Effector memory CD8-positive, alpha-beta T cell (primary cell): ENCODE results near the gene CREB5.

Source experiments
- ATAC-seq: fragments of 150-1000 bp; cut with Tn5 transposase; replicated peaks from 2 replicates; pipeline ENCODE4 v1.10.0; 2021; ENCODE audit warnings: mild to moderate bottlenecking, moderate library complexity
- DNase-seq, 3 experiments: peaks; one replicate each; pipeline ENCODE4 v3.0.0; 2021
- H3K27ac Mint-ChIP-seq, 2 donors: one replicate each; pipeline ENCODE4 v1.8.0; 2022; ENCODE audit warnings: mild to moderate bottlenecking in 2 of 2, mixed read lengths in 2 of 2, moderate library complexity in 2 of 2
- H3K27me3 Mint-ChIP-seq, 2 donors: one replicate each; pipeline ENCODE4 v1.8.0; 2022; ENCODE audit warnings: mixed read lengths in 2 of 2
- H3K36me3 Mint-ChIP-seq: one replicate; pipeline ENCODE4 v1.8.0; 2022; ENCODE audit warnings: mild to moderate bottlenecking, moderate library complexity, mixed read lengths; ENCODE audit not compliant: insufficient read depth
- H3K4me1 Mint-ChIP-seq, 2 donors: one replicate each; pipeline ENCODE4 v1.8.0; 2022; ENCODE audit warnings: low read depth in 2 of 2, mixed read lengths in 2 of 2
- H3K4me3 Mint-ChIP-seq, 2 donors: one replicate each; pipeline ENCODE4 v1.8.0; 2022; ENCODE audit warnings: mild to moderate bottlenecking in 2 of 2, mixed read lengths in 2 of 2, moderate library complexity in 2 of 2
- H3K9me3 Mint-ChIP-seq, 2 donors: one replicate each; pipeline ENCODE4 v1.8.0; 2022; ENCODE audit warnings: mixed read lengths in 2 of 2

The CREB5 gene

DNA sequence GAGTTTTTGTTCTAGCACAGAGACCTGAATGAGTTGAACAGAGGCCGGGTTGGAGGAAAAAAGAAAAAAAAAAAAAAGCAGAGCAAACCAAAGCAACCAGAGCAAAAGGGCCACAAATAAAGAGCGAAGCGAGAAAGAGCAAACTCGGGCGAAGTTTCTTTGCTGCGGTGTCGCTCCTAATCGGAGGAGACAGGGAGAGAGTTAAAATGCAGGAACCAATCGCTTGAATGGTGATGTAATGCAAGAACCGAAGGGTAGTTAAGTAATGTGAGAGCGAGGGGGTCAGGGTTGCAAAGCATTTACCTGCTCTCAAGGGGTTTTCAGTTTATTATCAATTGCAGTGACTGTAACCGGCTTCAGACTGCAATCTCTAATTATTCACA lies 274.1 kb downstream of the CREB5 start:
- DNase-seq = no peak
- H3K4me3 Mint-ChIP-seq = no peak overlapping the region
- no peak for ATAC-seq
- no peaks in the 10 kb centered on the region for H3K36me3 Mint-ChIP-seq
- H3K27me3 Mint-ChIP-seq = peaks cover 21 to 22% of the 10 kb centered on the region in 2 donors
- H3K9me3 Mint-ChIP-seq = no peaks in the 10 kb centered on the region
- no peaks in the 10 kb centered on the region for H3K4me1 Mint-ChIP-seq
- no peak overlapping the region for H3K27ac Mint-ChIP-seq

DNA sequence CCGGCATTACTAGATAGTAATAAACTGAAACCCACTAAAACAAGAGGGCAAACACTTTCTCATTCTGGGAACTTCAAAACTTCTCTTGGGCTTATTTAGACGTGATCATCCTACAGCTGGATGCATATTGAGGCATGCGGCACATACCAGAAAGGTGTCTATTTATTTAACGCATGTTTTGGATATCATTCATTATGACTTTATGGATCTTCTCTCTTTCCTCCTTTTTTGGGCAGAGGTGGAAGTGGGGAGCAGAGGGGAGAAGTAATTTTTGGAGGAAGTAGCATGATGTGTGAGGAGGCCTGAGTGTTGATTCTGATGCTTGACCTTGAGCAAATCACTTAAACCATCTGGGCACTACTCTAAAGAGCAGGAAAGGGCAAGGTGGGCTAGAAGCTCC lies 275.2 kb downstream of the CREB5 start:
- ATAC-seq (no peak), DNase-seq (no peak)
- H3K27ac Mint-ChIP-seq = no peak overlapping the region
- peaks cover 11 to 14% of the 10 kb centered on the region in 2 donors for H3K27me3 Mint-ChIP-seq
- H3K36me3 Mint-ChIP-seq = no peaks in the 10 kb centered on the region
- no peaks in the 10 kb centered on the region for H3K9me3 Mint-ChIP-seq
- H3K4me1 Mint-ChIP-seq = no peaks in the 10 kb centered on the region
- H3K4me3 Mint-ChIP-seq = no peak overlapping the region

DNA sequence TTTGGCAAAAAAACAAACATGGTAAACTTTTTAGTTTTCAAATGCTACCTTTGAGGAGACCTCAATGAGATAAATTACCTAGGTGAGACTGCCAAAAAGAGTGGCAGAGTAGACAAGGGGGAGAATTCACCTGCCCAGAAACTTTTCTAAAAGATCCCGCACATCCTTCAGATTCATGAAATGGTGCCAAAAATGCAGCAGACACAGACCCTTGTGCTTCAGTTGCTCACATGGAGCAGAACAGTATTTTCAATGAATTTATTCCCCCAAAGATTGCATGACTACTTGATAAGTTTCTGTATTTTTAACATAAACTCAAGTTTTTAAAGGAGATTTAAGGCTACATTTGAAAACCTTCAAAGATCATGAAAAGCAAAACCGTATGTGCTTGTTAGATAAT lies 275.9 kb downstream of the CREB5 start:
- H3K4me1 Mint-ChIP-seq = no peaks in the 10 kb centered on the region
- DNase-seq (no peak), ATAC-seq (no peak)
- H3K9me3 Mint-ChIP-seq = no peaks in the 10 kb centered on the region
- no peak overlapping the region for H3K4me3 Mint-ChIP-seq
- H3K36me3 Mint-ChIP-seq = no peaks in the 10 kb centered on the region
- H3K27me3 Mint-ChIP-seq = peaks cover 5 to 8% of the 10 kb centered on the region in 2 donors
- no peak overlapping the region for H3K27ac Mint-ChIP-seq

DNA sequence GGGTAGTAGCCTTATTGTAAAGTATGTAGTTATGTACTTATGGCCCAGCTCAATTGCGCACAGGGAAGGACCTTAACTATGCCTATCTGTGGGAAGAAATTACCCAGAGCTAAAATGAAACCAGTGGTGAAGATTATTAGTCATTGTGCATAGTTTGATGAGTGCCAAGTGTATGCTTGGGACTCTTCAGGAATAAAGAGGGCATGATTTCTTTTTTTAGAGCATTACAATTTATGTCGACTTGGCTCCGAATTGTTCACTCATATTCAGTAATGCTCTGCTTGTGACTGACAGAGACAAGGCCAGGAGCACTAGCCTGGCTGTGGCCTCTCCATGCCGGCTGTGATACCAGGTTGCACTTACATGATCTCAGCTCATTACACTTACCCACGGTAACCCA lies 276.3 kb downstream of the CREB5 start:
- H3K4me3 Mint-ChIP-seq = no peak overlapping the region
- no peak overlapping the region for H3K27ac Mint-ChIP-seq
- no peaks in the 10 kb centered on the region for H3K4me1 Mint-ChIP-seq
- no peaks in the 10 kb centered on the region for H3K36me3 Mint-ChIP-seq
- no peak for DNase-seq
- peaks cover under 1 to 7% of the 10 kb centered on the region in 2 donors for H3K27me3 Mint-ChIP-seq
- H3K9me3 Mint-ChIP-seq = no peaks in the 10 kb centered on the region
- no peak for ATAC-seq

DNA sequence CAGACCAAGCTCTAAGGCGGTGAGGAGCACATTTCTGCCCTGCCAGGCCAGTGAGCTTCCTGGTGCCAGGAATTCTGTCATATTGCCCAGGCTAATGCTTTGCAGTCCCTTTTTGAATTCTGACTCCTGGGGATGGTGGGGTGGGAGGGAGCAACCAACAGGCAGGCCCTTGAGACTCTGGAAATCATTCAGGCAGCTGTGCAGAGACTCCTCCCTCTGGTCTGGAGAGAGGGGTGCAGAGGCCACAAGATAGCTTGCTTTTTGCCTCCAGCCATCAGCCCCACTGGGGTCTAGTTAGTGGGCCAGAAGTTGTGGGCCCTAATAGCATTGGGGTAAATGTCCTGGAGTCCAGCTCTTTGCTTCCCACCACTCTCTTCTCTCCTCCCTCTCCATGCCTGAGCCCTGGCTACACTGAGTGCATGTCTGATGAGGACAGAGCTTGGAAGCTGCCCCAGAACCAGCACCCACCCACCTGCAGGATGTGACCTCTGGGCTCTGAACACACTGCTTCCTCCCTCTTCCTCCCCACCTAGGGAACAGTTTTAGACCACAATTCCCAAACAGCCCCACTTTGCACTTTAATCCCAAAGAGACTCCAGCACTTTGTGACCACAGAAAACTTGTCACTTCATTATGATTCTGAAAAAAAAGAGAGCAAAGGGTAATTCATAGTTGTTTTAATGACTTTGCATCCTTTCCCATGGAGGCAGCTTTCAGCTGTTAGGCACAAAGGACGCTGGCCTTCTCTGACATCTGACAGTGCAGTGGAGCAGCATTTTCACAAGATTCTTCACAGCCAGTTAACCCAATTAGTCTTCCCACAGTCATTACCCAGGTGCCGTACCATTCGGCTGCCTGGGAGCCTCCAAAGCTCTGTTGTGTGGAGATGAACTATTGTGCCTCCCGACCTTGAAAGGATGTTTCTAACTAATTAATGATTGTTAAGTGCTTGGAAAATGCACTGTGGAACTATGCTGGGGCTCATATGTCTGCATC lies 283.3 kb downstream of the CREB5 start:
- ATAC-seq (no peak), DNase-seq (no peak)
- no peaks in the 10 kb centered on the region for H3K36me3 Mint-ChIP-seq
- H3K4me1 Mint-ChIP-seq = no peaks in the 10 kb centered on the region
- no peak overlapping the region for H3K27ac Mint-ChIP-seq
- H3K9me3 Mint-ChIP-seq = no peaks in the 10 kb centered on the region
- H3K4me3 Mint-ChIP-seq = no peak overlapping the region
- peaks cover 0 to 17% of the 10 kb centered on the region in 2 donors for H3K27me3 Mint-ChIP-seq

DNA sequence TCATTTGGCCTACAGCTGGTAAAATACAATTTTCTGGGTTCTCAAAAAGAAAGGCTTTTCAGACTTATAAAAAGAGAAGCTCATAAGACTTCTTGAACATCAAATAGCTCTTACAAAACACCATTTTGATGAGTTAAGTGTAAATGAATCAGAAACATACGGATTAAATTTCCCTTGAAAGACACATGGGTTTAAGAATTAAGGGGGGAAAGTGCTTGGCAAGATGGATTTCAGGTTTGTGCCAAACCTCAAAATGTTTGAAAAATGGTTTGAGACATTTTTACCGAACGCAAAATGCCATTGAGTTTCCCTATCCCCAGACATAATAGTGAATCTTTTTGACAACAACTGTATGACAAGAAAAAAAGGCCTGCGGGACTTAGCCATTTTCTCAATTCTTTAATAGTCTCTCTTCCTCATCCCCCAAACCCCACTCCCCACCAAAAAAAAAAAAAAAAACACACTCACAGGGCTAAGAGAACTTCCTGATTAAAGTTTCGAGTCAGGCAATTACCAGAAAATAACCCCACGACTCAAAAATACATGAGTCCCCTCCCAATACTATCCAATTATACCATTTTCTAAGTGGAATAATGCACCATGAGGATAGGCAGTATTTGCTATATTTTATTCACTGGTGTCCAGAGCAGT lies 285.7 kb downstream of the CREB5 start:
- H3K27me3 Mint-ChIP-seq = peaks cover 0 to 13% of the 10 kb centered on the region in 2 donors
- H3K27ac Mint-ChIP-seq = no peak overlapping the region
- H3K36me3 Mint-ChIP-seq = no peaks in the 10 kb centered on the region
- no peaks in the 10 kb centered on the region for H3K4me1 Mint-ChIP-seq
- DNase-seq = no peak
- H3K9me3 Mint-ChIP-seq = no peaks in the 10 kb centered on the region
- no peak for ATAC-seq
- H3K4me3 Mint-ChIP-seq = no peak overlapping the region

DNA sequence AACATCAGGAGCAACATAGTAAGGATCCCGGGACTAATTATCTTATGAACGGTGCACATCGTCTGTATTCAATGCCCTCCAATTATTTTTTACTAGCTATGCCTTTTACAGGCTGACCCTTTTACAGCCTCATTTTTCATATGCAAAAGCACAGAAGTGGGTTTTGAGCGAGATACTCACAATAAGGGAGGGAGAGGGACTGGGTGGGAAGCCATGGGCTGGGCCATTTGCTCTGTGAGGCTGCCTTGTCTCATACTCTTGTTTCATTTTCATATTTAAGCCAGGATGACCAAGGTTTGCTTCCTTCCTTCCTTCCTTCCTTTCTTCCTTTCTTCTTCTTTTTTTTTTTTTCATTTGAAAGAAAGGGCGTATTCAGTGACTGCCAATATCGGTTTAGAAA lies 286.5 kb downstream of the CREB5 start:
- DNase-seq (no peak), ATAC-seq (no peak)
- Mint-ChIP-seq H3K4me1 (no peaks in the 10 kb centered on the region), H3K4me3 (no peak overlapping the region), H3K27ac (no peak overlapping the region), H3K9me3 (no peaks in the 10 kb centered on the region), H3K27me3 (peaks cover 0 to 13% of the 10 kb centered on the region in 2 donors), H3K36me3 (no peaks in the 10 kb centered on the region)

DNA sequence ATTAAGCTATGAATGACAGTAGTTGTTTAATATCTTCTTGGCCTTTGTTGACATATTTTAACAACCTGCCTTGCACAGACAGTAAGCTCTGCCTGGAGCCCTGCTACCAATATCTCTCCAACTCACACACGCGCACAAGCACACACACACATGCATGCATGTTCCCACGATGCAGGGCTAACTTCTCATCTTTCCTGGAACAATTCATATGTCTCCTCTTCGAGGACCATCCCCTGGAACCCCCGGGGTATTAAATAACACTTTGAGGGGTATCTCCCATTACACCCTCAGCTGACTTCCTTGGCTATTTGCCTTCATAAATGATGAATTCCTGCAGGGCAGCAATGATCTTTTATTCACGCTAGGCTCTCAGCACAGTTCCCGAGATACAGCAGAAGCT lies 287.8 kb downstream of the CREB5 start:
- H3K9me3 Mint-ChIP-seq = no peaks in the 10 kb centered on the region
- no peak for DNase-seq
- peaks cover 0 to 13% of the 10 kb centered on the region in 2 donors for H3K27me3 Mint-ChIP-seq
- H3K36me3 Mint-ChIP-seq = no peaks in the 10 kb centered on the region
- H3K27ac Mint-ChIP-seq = no peak overlapping the region
- no peaks in the 10 kb centered on the region for H3K4me1 Mint-ChIP-seq
- ATAC-seq = no peak
- no peak overlapping the region for H3K4me3 Mint-ChIP-seq

DNA sequence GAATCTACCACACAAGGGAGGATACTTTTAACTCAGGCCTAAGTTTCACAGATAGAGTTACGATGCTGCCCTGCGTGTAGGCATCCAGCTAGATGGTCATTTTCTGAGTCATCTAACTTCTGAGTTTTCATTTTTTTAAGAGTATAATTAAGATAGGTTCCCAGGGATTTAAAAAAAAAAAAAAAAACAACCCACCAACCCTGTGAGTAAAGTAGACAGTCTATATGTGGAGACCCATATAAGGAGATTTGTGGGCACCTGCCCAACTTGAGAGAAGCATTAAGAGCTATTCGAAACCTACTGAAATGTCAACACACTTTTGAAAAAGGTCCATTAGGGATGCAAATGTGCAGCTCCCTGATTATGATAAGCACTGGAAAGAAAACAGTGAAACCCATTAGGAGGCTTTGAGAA lies 288.5 kb downstream of the CREB5 start:
- no peaks in the 10 kb centered on the region for H3K4me1 Mint-ChIP-seq
- no peak overlapping the region for H3K27ac Mint-ChIP-seq
- no peaks in the 10 kb centered on the region for H3K9me3 Mint-ChIP-seq
- DNase-seq = no peak
- H3K27me3 Mint-ChIP-seq = peaks cover 0 to 9% of the 10 kb centered on the region in 2 donors
- no peaks in the 10 kb centered on the region for H3K36me3 Mint-ChIP-seq
- ATAC-seq = no peak
- H3K4me3 Mint-ChIP-seq = no peak overlapping the region

DNA sequence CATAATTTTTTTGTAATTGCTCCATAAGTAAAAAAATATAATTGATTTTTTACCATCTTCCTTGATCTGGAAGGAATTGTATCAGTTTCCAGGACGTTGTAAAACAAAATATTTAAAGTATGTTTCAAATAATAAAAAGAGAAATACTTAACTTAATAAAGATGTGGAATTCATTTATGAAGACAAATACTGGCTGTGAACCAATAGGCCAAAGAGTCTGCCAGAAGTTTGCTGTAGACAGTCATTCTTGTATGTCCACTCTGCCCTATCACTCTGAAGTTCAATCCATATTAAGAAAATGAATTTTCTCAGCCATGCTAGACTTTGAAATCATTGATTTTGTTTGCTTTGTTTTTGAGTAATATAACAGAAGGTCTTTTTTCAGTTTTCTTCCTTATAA lies 289.4 kb downstream of the CREB5 start:
- Mint-ChIP-seq H3K4me1 (no peaks in the 10 kb centered on the region), H3K9me3 (no peaks in the 10 kb centered on the region), H3K36me3 (no peaks in the 10 kb centered on the region), H3K4me3 (no peak overlapping the region), H3K27ac (no peak overlapping the region), H3K27me3 (peaks cover 0 to 5% of the 10 kb centered on the region in 2 donors)
- ATAC-seq (no peak), DNase-seq (no peak)

DNA sequence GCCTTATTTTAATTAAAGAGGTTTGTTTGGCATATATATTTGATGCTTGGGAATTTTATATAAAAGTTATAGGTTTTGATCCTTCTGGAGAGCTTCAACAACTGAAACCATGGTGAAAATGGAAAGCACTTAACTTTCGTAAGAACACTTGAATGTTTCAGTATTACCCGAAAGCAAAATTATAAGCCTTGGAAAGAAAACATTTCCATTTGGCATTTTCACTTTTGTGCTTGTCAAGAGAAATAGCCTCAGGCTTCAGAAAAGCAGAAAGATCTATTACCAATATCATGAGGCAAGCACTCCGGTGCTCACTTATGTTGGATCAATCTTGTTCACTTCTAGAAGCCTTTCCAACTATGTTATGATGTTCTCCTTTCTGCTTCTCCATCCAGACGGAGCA lies 289.9 kb downstream of the CREB5 start:
- Mint-ChIP-seq H3K4me3 (no peak overlapping the region), H3K27ac (no peak overlapping the region), H3K36me3 (no peaks in the 10 kb centered on the region), H3K4me1 (no peaks in the 10 kb centered on the region), H3K9me3 (no peaks in the 10 kb centered on the region), H3K27me3 (peaks cover 0 to 5% of the 10 kb centered on the region in 2 donors)
- ATAC-seq (no peak), DNase-seq (no peak)

DNA sequence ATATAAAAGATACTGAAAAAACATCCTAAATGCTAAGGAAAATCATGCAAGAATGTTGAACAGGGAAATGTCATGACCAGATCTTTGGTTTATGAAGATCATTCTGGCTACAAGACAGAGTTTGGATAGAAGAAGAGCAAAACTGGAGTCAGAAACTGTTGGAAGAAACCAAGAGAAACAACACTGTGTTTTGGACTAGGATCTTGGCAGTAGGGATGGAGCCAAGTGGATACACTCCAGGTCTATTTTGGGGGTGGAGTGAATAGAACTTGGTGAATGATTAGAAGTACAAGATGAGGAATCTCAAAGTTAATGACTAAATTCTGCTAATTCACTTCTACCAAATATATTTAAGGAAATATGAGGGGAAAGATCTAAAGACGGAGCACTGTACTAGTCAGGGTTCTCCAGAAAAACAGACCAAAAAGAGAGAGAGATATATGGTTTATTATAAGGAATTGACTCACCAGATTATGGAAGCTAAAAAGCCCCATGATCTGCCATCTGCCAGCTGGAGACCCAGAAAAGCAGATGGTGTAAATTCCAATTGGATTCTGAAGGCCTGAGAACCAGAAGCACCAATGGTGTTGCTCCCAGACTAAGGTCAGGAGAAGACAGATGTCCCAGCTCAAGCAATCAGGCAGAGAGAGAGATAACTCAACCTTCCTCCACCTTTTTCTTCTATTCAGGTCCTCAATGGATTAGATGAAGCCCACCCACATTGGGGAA lies 290.9 kb downstream of the CREB5 start:
- H3K27me3 Mint-ChIP-seq = peaks cover 0 to 12% of the 10 kb centered on the region in 2 donors
- no peaks in the 10 kb centered on the region for H3K4me1 Mint-ChIP-seq
- no peak overlapping the region for H3K27ac Mint-ChIP-seq
- no peaks in the 10 kb centered on the region for H3K9me3 Mint-ChIP-seq
- DNase-seq = no peak
- no peaks in the 10 kb centered on the region for H3K36me3 Mint-ChIP-seq
- no peak overlapping the region for H3K4me3 Mint-ChIP-seq
- no peak for ATAC-seq

DNA sequence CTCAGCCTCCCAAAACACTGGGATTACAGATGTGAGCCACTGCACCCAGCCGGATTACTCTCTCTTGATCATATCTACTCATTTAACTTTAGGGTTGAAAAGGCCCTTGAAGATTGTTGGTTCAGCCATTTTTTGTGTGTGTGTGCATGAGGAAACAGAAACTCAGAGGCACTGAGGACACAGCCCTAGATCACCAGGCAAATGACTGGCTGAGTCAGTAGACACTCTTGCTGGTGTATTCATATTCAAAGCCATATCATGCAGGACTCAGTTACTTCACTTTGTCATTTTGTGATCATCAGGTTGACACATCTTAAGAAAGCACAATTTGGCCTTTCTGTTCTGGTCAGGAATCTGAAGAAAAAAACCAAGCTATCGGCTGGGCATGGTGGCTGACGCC lies 292.4 kb downstream of the CREB5 start:
- H3K4me1 Mint-ChIP-seq = no peaks in the 10 kb centered on the region
- no peak overlapping the region for H3K4me3 Mint-ChIP-seq
- no peaks in the 10 kb centered on the region for H3K9me3 Mint-ChIP-seq
- no peak overlapping the region for H3K27ac Mint-ChIP-seq
- no peaks in the 10 kb centered on the region for H3K36me3 Mint-ChIP-seq
- DNase-seq (no peak), ATAC-seq (no peak)
- peaks cover 0 to 14% of the 10 kb centered on the region in 2 donors for H3K27me3 Mint-ChIP-seq
